Stimulated activated naive CD8-positive, alpha-beta T cell treated with anti-CD3 and anti-CD28 coated beads, Interleukin-15, Interleukin-2, amounts not matched to agents 100 ng/mL and 50 ng/mL, for 24 hours (primary cell): ENCODE measurements around the gene KDM7A.

Experiments used
- H3K27ac Mint-ChIP-seq: one replicate; pipeline ENCODE4 v1.8.0; 2021; ENCODE audit warnings: mild to moderate bottlenecking, mixed read lengths
- H3K27me3 Mint-ChIP-seq: one replicate; pipeline ENCODE4 v1.8.0; 2021; ENCODE audit warnings: mixed read lengths
- H3K36me3 Mint-ChIP-seq: one replicate; pipeline ENCODE4 v1.8.0; 2021; ENCODE audit warnings: low read depth, mixed read lengths
- H3K4me1 Mint-ChIP-seq: one replicate; pipeline ENCODE4 v1.8.0; 2021; ENCODE audit warnings: low read depth, mixed read lengths
- H3K4me3 Mint-ChIP-seq: one replicate; pipeline ENCODE4 v1.8.0; 2021; ENCODE audit warnings: mild to moderate bottlenecking, mixed read lengths
- H3K9me3 Mint-ChIP-seq: one replicate; pipeline ENCODE4 v1.8.0; 2021; ENCODE audit warnings: mixed read lengths

Gene KDM7A

DNA sequence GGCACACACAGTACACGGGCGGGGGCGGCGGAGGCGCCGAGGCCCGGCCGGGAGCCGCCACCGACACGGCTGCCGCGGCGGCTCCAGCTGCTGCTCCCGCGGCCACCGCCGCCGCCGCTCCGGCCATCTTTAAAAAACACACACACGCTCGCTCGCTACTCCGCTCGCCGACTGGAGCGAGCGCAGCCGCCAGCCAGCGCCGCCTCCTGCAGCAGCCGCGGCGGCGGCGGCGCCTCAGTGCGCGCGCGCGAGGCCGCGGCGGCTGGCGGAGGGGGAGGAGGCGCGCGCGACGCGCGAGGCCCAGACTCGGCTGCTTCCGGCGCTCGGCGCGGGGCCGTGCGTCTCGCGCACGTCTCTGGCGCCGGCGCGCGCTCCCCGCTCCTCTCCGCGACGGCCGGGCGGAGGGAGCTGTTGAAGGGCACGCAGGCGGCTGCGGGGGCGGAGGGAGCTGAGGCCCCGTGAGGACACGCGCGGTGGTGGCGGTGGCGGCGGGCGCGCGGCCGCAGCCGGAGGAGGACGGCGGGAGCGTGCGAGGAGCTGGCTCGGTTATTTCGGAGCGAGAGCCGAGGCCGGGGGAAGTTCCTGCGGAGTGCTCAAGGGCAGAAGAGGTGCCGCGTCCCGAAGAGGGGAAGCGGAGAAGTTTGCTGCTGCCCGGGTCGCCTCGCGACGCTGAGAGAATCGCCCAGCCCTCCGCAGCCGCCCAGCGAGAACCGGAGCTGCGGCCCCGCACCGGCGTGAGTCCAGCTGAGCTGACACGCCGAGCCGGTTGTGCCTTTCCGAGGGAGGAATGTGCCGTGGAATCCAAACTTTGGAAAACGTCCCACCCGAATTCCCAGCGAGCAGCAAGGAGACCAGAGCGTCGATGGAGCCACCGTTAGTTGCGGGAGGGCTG is at the start of gene KDM7A:
KDM7A (minus strand) TSS at position 173 of the 892 bp plus-strand sequence; CDS start at position 127, 46 bp downstream.
- H3K9me3 Mint-ChIP-seq: no peaks in the 10 kb centered on the region
- H3K4me1 Mint-ChIP-seq: peaks cover 42% of the 10 kb centered on the region
- H3K4me3 Mint-ChIP-seq: peak within 1 kb of the TSS; percentile 85
- peaks cover 26% of the 10 kb centered on the region for H3K27me3 Mint-ChIP-seq
- H3K36me3 Mint-ChIP-seq: no peaks in the 10 kb centered on the region
- H3K27ac Mint-ChIP-seq: peak within 1 kb of the TSS; percentile 77

- no peaks in the 10 kb centered on the region for H3K9me3 Mint-ChIP-seq
- no peaks in the 10 kb centered on the region for H3K36me3 Mint-ChIP-seq
- H3K4me3 Mint-ChIP-seq: no peak overlapping the region
- no peak overlapping the region for H3K27ac Mint-ChIP-seq
- peaks cover 48% of the 10 kb centered on the region for H3K4me1 Mint-ChIP-seq
- no peaks in the 10 kb centered on the region for H3K27me3 Mint-ChIP-seq
Observed at GRCh38 chr7:140225562-140226249, 48.9 kb upstream of the KDM7A start.

- Mint-ChIP-seq H3K36me3 (no peaks in the 10 kb centered on the region), H3K27ac (no peak overlapping the region), H3K27me3 (no peaks in the 10 kb centered on the region), H3K4me1 (peaks cover 36% of the 10 kb centered on the region), H3K9me3 (no peaks in the 10 kb centered on the region), H3K4me3 (no peak overlapping the region)
Observed at GRCh38 chr7:140223515-140224221, 46.9 kb upstream of the KDM7A start.

DNA sequence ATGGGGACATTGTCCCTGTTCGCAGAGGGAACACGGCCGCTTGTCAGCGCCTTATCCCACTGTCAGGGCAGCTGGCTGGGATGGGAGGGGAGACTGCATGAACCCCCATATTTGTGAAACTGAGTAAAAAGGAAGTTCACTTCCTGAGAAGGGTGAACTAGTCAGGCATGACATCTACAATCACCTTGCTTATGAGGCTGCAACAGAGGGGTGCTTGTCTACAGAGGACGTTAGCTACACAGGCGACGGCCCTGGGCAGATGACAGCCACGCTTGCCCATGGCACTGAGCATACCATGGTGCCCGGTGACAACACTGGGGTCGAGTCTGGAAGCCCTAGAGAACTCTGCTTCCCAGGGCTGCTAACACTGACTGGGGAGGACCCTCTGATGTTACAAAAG is 46.0 kb upstream of the KDM7A start:
- Mint-ChIP-seq H3K27me3 (no peaks in the 10 kb centered on the region), H3K9me3 (no peaks in the 10 kb centered on the region), H3K4me3 (no peak overlapping the region), H3K27ac (no peak overlapping the region), H3K36me3 (no peaks in the 10 kb centered on the region), H3K4me1 (peaks cover 32% of the 10 kb centered on the region)

DNA sequence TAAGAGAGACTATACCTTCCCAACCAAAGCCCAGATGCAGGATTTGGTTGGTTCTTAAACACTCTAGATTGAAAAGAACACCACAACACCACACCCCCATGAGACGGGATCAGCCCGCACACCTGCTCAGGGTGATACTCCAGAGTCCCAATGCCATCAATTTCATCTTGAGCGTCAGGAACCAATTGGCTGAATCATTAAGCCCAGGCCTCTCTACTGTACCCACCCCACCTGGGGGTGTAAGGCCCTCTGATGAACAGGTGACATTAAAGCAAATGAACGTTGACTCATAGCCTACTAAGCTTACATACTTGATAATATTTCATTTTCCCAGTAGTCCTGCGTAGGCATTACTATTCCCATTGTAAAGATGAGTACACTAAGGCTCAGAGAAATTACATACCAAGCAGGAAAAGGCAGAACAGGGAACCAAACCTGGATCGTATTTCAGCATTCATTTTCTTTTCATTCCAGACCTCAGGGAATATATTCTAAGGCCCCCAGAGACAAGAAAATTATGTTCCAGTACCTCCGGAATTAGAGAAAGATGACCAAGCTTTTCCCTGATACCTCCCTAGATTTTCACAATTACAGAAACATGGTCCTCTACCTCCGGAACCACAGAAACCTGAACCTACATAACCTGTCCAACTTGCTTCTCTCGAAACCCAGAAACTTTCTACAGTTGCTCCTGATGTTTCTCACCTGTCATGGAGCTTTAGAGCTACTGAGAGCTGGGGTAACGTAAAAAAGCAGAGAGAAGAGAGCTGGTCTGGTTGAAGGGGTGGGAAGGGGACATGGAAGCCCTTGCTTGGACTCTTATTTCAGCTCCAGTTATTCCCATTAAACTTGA is 43.1 kb upstream of the KDM7A start:
- Mint-ChIP-seq H3K4me1 (peaks cover 29% of the 10 kb centered on the region), H3K9me3 (no peaks in the 10 kb centered on the region), H3K27me3 (no peaks in the 10 kb centered on the region), H3K36me3 (no peaks in the 10 kb centered on the region), H3K4me3 (no peak overlapping the region), H3K27ac (no peak overlapping the region)

- Mint-ChIP-seq H3K4me1 (peaks cover 30% of the 10 kb centered on the region), H3K27me3 (no peaks in the 10 kb centered on the region), H3K9me3 (no peaks in the 10 kb centered on the region), H3K4me3 (no peak overlapping the region), H3K36me3 (no peaks in the 10 kb centered on the region), H3K27ac (no peak overlapping the region)
Observed at GRCh38 chr7:140218656-140219055, 41.9 kb upstream of the KDM7A start.

- H3K27ac Mint-ChIP-seq: no peak overlapping the region
Observed at GRCh38 chr7:140217750-140218501, 41.1 kb upstream of the KDM7A start.

DNA sequence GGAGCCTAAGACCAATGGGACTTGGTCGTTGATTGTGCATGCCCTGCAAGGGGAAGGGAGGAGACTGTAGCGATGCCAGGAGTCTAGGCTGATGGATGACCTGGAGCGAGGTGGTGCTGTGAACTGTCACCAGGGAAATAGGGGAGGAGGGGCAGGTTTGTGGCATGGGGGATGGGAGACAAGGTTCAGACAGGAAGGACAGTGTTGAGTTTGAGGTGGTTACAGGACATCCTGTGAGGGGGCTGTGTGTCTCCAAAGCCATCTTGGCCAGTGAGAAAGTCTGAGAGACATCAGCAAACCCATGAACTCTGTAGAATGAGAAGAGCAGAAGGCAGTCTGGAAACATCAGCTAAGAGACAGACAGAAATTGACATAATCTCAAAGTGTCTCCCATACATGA is 38.5 kb upstream of the KDM7A start:
- Mint-ChIP-seq H3K36me3 (no peaks in the 10 kb centered on the region), H3K27me3 (no peaks in the 10 kb centered on the region), H3K9me3 (no peaks in the 10 kb centered on the region), H3K4me1 (peaks cover 42% of the 10 kb centered on the region), H3K27ac (no peak overlapping the region), H3K4me3 (no peak overlapping the region)

More at GRCh38 chr7:140217750-140218501, 41.1 kb upstream of the KDM7A start:
- peaks cover 26% of the 10 kb centered on the region for H3K4me1 Mint-ChIP-seq
- H3K27me3 Mint-ChIP-seq: no peaks in the 10 kb centered on the region
- no peaks in the 10 kb centered on the region for H3K36me3 Mint-ChIP-seq
- no peak overlapping the region for H3K4me3 Mint-ChIP-seq
- H3K9me3 Mint-ChIP-seq: no peaks in the 10 kb centered on the region

- H3K27me3 Mint-ChIP-seq: no peaks in the 10 kb centered on the region
- peak overlapping the region; percentile 33 for H3K27ac Mint-ChIP-seq
- no peak overlapping the region for H3K4me3 Mint-ChIP-seq
Observed at GRCh38 chr7:140214075-140214684, 37.4 kb upstream of the KDM7A start.

GRCh38 chr7:140213684-140214074 is 36.9 kb upstream of the KDM7A start:
- no peak overlapping the region for H3K4me3 Mint-ChIP-seq
- no peaks in the 10 kb centered on the region for H3K9me3 Mint-ChIP-seq
- no peaks in the 10 kb centered on the region for H3K27me3 Mint-ChIP-seq
- H3K36me3 Mint-ChIP-seq: no peaks in the 10 kb centered on the region
- H3K4me1 Mint-ChIP-seq: peaks cover 58% of the 10 kb centered on the region
- no peak overlapping the region for H3K27ac Mint-ChIP-seq

More at GRCh38 chr7:140214075-140214684, 37.4 kb upstream of the KDM7A start:
- Mint-ChIP-seq H3K4me1 (peaks cover 53% of the 10 kb centered on the region), H3K36me3 (no peaks in the 10 kb centered on the region), H3K9me3 (no peaks in the 10 kb centered on the region)

DNA sequence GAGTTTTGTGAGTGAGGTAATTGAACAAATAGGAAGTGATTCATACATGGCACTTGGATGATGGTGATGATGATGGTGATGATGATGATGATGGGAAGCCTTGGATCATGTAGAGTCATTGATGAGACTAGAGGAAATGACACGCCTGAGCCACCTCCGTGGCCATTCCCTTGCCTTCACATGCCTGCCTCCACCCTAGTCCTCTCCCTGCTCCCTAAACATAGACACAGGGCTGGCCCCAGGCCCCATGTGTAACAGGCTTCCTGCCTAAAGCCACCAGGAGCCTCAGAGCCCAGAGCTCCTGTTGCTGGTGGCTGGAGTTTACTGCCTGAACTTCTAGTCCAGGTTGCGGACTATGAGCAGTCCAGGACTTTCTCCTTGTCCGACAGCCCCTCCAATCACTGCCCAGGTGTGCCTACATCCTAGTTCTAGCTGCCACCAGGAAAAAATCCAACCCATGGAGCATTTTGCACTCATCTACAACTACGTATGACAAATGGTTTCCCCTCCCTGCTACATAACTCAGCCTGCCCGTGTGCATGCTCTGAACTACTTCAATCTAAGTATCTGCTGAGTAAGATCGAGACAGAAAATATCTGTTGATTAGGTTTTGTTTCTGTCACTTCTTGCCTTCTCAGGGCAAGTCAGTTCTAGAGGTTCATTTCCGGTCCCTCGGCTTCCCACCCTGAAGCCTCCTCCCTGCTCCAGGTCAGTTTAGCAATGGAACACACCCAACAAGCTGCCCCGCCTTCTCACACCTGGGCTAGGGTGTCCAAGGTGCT is 35.5 kb upstream of the KDM7A start:
- H3K4me3 Mint-ChIP-seq: peak overlapping the region; percentile 12
- no peaks in the 10 kb centered on the region for H3K9me3 Mint-ChIP-seq
- no peaks in the 10 kb centered on the region for H3K36me3 Mint-ChIP-seq
- no peaks in the 10 kb centered on the region for H3K27me3 Mint-ChIP-seq
- peak overlapping the region; percentile 30 for H3K27ac Mint-ChIP-seq
- peaks cover 60% of the 10 kb centered on the region for H3K4me1 Mint-ChIP-seq

DNA sequence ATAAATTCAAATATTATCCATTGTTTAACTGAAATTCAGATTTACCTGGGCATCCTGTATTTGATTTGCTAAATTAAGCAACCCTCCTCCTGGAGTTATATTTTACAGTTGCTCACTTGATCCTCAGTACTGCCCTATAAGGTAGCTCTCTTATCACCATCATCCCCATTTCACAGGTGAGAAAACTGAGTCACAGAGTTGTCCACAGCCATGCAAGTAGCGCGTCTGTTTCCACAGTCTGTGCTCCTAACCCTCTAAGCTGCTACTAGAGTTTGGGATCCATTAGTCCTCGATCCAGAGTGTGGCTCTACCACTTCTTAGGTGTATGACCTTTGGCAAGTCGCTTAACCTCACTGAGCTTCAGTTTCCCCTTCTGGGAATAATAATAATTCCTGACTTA is 34.9 kb upstream of the KDM7A start:
- H3K9me3 Mint-ChIP-seq: no peaks in the 10 kb centered on the region
- H3K4me1 Mint-ChIP-seq: peaks cover 62% of the 10 kb centered on the region
- H3K27ac Mint-ChIP-seq: no peak overlapping the region
- no peak overlapping the region for H3K4me3 Mint-ChIP-seq
- H3K27me3 Mint-ChIP-seq: no peaks in the 10 kb centered on the region
- no peaks in the 10 kb centered on the region for H3K36me3 Mint-ChIP-seq
